Stimulated activated CD4-positive, alpha-beta T cell treated with anti-CD3 and anti-CD28 coated beads, Interleukin-2, amount 100 ng/mL, for 4 hours (primary cell): ENCODE measurements around the gene TRIM9.
A peak's percentile ranks its signal among the peaks of the same experiment; 100 is the strongest.
"Not testable (repeated sequence)": the region's sequence is repeated elsewhere in the genome, so short reads cannot be mapped to it uniquely, and the experiment has no call there.

ENCODE experiments used
- DNase-seq: peaks from one replicate; pipeline ENCODE4 v3.0.0-alpha.2; 2020; ENCODE audit warnings: low read depth

TRIM9 gene

GRCh38 chr14:50963919-50964318, 131.0 kb downstream of the TRIM9 start:
- no peak for DNase-seq

GRCh38 chr14:50961605-50962221, 133.2 kb downstream of the TRIM9 start:
- DNase-seq = no peak

GRCh38 chr14:50957296-50957695, 137.6 kb downstream of the TRIM9 start:
- DNase-seq = no peak

GRCh38 chr14:50956421-50956820, 138.5 kb downstream of the TRIM9 start:
- DNase-seq = not testable (repeated sequence)

- DNase-seq = no peak
Observed at GRCh38 chr14:50955373-50956043, 139.4 kb downstream of the TRIM9 start.

- no peak for DNase-seq
Observed at GRCh38 chr14:50954811-50955372, 140.0 kb downstream of the TRIM9 start.

- no peak for DNase-seq
Observed at GRCh38 chr14:50953502-50953901, 141.4 kb downstream of the TRIM9 start.

- DNase-seq = no peak
Observed at GRCh38 chr14:50951032-50951431, 143.9 kb downstream of the TRIM9 start.

- DNase-seq = no peak
Observed at GRCh38 chr14:50948205-50948604, 146.7 kb downstream of the TRIM9 start.

- DNase-seq = no peak
Observed at GRCh38 chr14:50947446-50947845, 147.5 kb downstream of the TRIM9 start.

- DNase-seq = no peak
Observed at GRCh38 chr14:50946234-50946935, 148.5 kb downstream of the TRIM9 start.

- no peak for DNase-seq
Observed at GRCh38 chr14:50944647-50945413, 150.1 kb downstream of the TRIM9 start.

- peak; percentile 6 for DNase-seq
Observed at GRCh38 chr14:50943943-50944646, 150.8 kb downstream of the TRIM9 start, which contains the start of gene PYGL. PYGL (minus strand) TSS chr14:50944483; CDS start chr14:50944403, 80 bp downstream.

- DNase-seq = no peak
Observed at GRCh38 chr14:50943261-50943942, 151.5 kb downstream of the TRIM9 start.

GRCh38 chr14:50941638-50942037, 153.3 kb downstream of the TRIM9 start:
- DNase-seq = not testable (repeated sequence)

- DNase-seq = no peak
Observed at GRCh38 chr14:50941151-50941550, 153.8 kb downstream of the TRIM9 start.

- DNase-seq = no peak
Observed at GRCh38 chr14:50937800-50938199, 157.1 kb downstream of the TRIM9 start.

GRCh38 chr14:50937325-50937724, 157.6 kb downstream of the TRIM9 start:
- DNase-seq = no peak

GRCh38 chr14:50936882-50937281, 158.0 kb downstream of the TRIM9 start:
- DNase-seq = no peak

GRCh38 chr14:50936016-50936340, 158.9 kb downstream of the TRIM9 start:
- DNase-seq = no peak
